ENCODE data around the gene CIT.

DNA sequence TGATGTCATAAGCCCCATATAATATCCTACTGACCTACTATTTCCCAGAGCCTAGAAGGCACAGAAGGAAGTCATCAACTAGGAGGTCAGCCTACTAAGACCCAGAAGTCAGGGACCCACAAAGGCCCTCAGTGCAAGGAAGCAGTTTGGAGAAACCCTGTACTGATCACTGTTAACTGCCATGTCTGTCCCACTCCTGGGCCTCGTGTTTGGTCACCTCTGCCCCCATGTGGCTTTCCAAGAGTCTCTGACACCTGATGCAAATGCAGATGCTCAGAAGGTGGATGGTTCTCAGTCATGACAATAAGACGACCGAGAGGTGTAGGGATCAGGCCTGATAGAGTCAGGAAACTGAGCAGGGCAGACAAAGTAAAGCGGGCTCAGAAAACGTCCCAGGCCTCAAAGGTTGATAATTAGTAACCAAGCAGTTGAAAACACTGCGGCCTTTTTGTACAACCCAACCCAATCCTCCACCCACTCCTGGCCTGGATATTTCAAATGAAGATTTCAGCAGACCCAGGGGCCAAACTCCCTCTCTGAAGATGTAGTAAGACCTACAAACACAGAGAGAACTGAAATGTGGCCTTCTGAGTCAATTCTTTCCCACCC, 185.8 kb downstream of the CIT start:
- TF ChIP-seq CTCF (IDR thresholded peaks at IDR 0.05) (no peak), ZFX (IDR thresholded peaks at IDR 0.05; ENCODE audit: borderline replicate concordance) (no peak)

Measured in 22Rv1 (cell line).